OCI-LY3 (cell line): ENCODE results near the gene NPAT.

Source experiments
- EZH2phosphoT487 ChIP-seq: fragments of 200-600 bp; shearing (Covaris generic); IDR thresholded peaks from 2 replicates; pipeline ENCODE4 v1.6.1; 2018; ENCODE audit warnings: antibody characterized with exemption, mixed run types, low read depth
- TF ChIP-seq, protein P1 (sequence below): fragments of 200-600, 300-600 bp; sonication (generic); IDR thresholded peaks from 2 replicates; pipeline ENCODE4 v1.5.1; 2014; ENCODE audit warnings: antibody characterized with exemption, low read length, low read depth

DNA sequence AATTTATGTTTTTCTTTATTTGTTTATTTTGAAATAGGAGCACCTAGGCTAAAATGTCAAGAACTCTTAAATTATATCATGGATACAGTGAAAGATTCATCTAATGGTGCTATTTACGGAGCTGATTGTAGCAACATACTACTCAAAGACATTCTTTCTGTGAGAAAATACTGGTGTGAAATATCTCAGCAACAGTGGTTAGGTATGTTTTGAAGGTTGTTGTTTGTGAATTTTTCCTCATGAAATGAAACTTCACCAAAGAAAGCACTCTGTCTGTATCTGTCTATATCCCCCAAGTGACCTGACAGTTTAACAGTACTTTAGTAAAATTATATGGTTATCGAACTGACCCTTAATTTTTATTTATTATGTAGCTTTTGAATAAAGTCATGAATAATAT, 13.2 kb upstream of the NPAT start:
- TF ChIP-seq, protein P1, sequence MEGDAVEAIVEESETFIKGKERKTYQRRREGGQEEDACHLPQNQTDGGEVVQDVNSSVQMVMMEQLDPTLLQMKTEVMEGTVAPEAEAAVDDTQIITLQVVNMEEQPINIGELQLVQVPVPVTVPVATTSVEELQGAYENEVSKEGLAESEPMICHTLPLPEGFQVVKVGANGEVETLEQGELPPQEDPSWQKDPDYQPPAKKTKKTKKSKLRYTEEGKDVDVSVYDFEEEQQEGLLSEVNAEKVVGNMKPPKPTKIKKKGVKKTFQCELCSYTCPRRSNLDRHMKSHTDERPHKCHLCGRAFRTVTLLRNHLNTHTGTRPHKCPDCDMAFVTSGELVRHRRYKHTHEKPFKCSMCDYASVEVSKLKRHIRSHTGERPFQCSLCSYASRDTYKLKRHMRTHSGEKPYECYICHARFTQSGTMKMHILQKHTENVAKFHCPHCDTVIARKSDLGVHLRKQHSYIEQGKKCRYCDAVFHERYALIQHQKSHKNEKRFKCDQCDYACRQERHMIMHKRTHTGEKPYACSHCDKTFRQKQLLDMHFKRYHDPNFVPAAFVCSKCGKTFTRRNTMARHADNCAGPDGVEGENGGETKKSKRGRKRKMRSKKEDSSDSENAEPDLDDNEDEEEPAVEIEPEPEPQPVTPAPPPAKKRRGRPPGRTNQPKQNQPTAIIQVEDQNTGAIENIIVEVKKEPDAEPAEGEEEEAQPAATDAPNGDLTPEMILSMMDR: no peak
- TF ChIP-seq EZH2phosphoT487: no peak
